SK-N-MC (cell line): ENCODE data around the gene CYP46A1.

Source experiments
- EZH2 ChIP-seq: fragments of 200-600 bp; sonication (generic); IDR thresholded peaks from one replicate; pipeline ENCODE4 v1.6.1; 2017; ENCODE audit warnings: antibody characterized with exemption
- POLR2AphosphoS5 ChIP-seq: IDR thresholded peaks from 2 replicates; pipeline ENCODE4 v1.6.1; 2012; ENCODE audit warnings: mild to moderate bottlenecking, low read depth, low read length, borderline replicate concordance

- TF ChIP-seq EZH2 (no peak), POLR2AphosphoS5 (no peak)
Measured at GRCh38 chr14:99693918-99694317, 9.8 kb downstream of the CYP46A1 start.
